ENCODE measurements around the gene RAPGEF1.

The RAPGEF1 gene

GRCh38 chr9:131628459-131629225 lies 111.2 kb downstream of the RAPGEF1 start:
- no peak for DNase-seq

DNA sequence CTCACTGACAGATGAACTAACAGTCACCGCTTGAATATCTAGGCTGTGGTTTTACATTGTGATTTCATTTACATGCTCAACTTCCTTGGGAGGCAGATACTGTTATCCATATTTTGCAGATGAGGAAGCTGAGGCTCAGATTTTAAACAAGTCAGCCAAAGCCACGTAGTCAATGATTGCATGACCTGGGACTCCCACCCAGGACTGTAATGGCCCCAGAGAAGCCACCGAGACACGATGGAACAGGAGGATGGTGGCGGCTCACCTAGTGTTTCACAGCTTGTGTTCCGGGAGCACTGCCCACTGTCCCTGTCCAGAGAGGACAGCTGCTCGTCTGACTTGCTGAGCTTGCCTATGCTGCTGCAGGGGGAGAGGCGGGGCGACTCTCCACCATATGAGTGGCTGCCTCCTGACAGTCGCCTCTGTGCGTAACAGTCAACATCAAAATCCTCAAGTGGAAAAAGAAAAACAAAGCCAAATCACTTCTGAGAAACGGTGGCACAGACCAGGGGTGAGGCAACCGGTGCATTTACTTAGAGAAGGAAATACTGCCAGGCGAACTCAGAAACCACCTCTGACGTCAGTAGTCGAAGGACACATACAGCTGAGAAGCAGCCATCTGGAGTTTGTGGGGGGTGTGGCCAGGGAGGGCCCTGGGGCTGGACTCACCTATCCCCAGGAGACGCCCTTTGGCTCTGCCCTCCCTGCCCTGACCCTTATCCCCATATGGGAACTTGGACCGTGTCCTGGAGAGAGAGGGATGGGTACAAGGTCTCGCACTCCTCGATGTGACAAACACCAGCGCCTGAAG lies 112.0 kb downstream of the RAPGEF1 start:
- DNase-seq: no peak

GRCh38 chr9:131627326-131627647 lies 112.6 kb downstream of the RAPGEF1 start:
- no peak for DNase-seq

- no peak for DNase-seq
Observed at GRCh38 chr9:131625790-131626670, 113.8 kb downstream of the RAPGEF1 start.

- DNase-seq: no peak
Observed at GRCh38 chr9:131625508-131625787, 114.4 kb downstream of the RAPGEF1 start.

GRCh38 chr9:131624636-131625507 lies 115.0 kb downstream of the RAPGEF1 start:
- no peak for DNase-seq

- no peak for DNase-seq
Observed at GRCh38 chr9:131623655-131624330, 116.1 kb downstream of the RAPGEF1 start.

GRCh38 chr9:131622523-131622922 lies 117.4 kb downstream of the RAPGEF1 start:
- DNase-seq: no peak

GRCh38 chr9:131621551-131622358 lies 118.1 kb downstream of the RAPGEF1 start:
- DNase-seq: peak in 1 of 58 donors; percentile 44

- DNase-seq: peak in 5 of 58 donors; percentile 12 to 43 (median 27)
Observed at GRCh38 chr9:131620764-131621520, 118.9 kb downstream of the RAPGEF1 start.

DNA sequence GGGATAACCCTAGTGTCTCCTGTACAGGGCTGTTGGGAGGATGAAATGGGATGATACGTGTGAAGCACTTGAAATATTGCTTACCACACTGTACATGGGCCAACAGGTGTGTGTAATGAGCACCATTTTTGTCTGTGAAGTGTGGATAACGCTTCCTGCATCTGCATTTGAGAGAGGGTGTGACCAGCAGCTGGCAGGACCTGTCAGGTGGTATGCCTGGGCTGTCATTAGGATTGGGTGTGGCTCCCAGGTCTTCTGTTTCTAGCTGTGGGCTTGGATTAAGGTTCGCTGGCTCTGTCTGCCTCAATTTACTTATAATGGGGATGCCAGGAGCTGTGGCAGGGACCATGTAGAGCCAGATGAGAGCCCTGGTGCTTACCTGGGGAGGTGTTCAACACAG lies 120.2 kb downstream of the RAPGEF1 start:
- no peak for DNase-seq

DNA sequence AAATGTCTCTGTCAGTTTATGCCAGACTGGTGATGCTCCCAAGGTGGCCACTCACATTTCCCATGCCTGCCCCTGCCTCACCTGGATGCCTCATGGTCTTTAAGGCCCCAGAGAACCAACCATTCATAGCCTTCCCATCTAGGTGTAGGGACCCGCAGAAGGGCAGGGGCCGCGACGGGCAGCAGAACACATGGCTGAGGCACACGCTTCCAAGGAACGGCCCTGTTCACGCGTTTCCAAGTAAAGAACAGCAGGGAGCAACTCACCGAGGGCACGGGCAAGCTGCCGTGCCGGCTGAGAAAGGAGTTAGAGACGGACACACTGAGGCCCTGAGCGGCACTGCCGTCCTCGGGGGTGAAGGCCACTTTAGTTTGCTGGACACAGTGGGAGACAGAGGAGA lies 121.1 kb downstream of the RAPGEF1 start:
- no peak for DNase-seq

- peak in 1 of 58 donors; percentile 81 for DNase-seq
Observed at GRCh38 chr9:131618071-131618479, 121.8 kb downstream of the RAPGEF1 start.

GRCh38 chr9:131617611-131618010 lies 122.3 kb downstream of the RAPGEF1 start:
- no peak for DNase-seq

GRCh38 chr9:131616983-131617604 lies 122.8 kb downstream of the RAPGEF1 start:
- DNase-seq: no peak

DNA sequence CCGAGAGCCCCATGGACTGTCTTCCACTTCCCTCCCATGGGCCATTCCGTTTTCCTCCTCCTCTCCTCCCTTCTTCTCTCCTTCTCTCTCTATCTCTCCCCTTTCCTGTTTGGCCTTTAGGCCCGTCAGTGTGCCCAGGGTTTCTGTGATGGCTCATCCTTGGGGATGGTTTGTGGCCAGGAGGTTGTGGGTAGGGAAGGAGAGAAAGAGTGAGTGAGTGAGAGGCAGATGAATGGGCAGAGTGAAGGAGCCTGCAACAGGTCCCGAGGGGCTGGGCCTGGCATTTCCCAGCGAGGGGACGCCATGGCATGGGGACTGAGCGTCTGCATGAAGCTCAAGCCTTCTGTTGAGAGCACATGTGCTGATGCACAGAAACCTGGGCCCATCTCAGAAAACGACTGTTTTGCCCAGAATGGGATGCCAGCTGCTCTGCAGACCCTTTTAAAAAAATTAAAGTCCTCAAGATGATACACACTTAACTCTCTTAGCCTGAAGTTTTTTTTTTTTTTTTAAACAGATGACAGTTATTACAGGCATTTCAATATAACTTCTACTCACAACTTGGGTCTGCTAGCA lies 125.4 kb downstream of the RAPGEF1 start:
- DNase-seq: no peak

- DNase-seq: no peak
Observed at GRCh38 chr9:131613921-131614320, 126.0 kb downstream of the RAPGEF1 start.

- DNase-seq: no peak
Observed at GRCh38 chr9:131612851-131613250, 127.0 kb downstream of the RAPGEF1 start.
